NCI-H446 (cell line): ENCODE results near the gene L3MBTL3.
"Not testable (repeated sequence)": the region's sequence is repeated elsewhere in the genome, so short reads cannot be mapped to it uniquely, and the experiment has no call there.

Source experiments
- DNase-seq, 2 experiments: peaks; one replicate each; lab custom pipeline; 2025; lab: John Stamatoyannopoulos, UW

Gene L3MBTL3

GRCh38 chr6:130138909-130139242, 120.5 kb downstream of the L3MBTL3 start:
- no peak for DNase-seq

- DNase-seq: no peak
Measured at GRCh38 chr6:130140084-130140483, 121.7 kb downstream of the L3MBTL3 start.

- no peak for DNase-seq
Measured at GRCh38 chr6:130143709-130144108, 125.3 kb downstream of the L3MBTL3 start.

GRCh38 chr6:130147111-130147510, 128.7 kb downstream of the L3MBTL3 start:
- no peak for DNase-seq

- no peak for DNase-seq
Measured at GRCh38 chr6:130148181-130148580, 129.8 kb downstream of the L3MBTL3 start.

GRCh38 chr6:130149016-130149415, 130.6 kb downstream of the L3MBTL3 start:
- DNase-seq: not testable (repeated sequence)

GRCh38 chr6:130150906-130151305, 132.5 kb downstream of the L3MBTL3 start:
- no peak for DNase-seq

GRCh38 chr6:130152908-130153510, 134.6 kb downstream of the L3MBTL3 start:
- no peak for DNase-seq

GRCh38 chr6:130156908-130157307, 138.5 kb downstream of the L3MBTL3 start:
- no peak for DNase-seq

GRCh38 chr6:130158056-130158455, 139.7 kb downstream of the L3MBTL3 start:
- DNase-seq: no peak

GRCh38 chr6:130158548-130158947, 140.2 kb downstream of the L3MBTL3 start:
- no peak for DNase-seq

- peak in 1 of 2 experiments; percentile 3 for DNase-seq
Measured at GRCh38 chr6:130159956-130160355, 141.6 kb downstream of the L3MBTL3 start.

GRCh38 chr6:130161683-130162404, 143.5 kb downstream of the L3MBTL3 start:
- DNase-seq: no peak

GRCh38 chr6:130162421-130162820, 144.0 kb downstream of the L3MBTL3 start:
- DNase-seq: no peak

GRCh38 chr6:130163266-130163665, 144.9 kb downstream of the L3MBTL3 start:
- no peak for DNase-seq

GRCh38 chr6:130164251-130164650, 145.9 kb downstream of the L3MBTL3 start:
- no peak for DNase-seq

- no peak for DNase-seq
Measured at GRCh38 chr6:130167655-130168054, 149.3 kb downstream of the L3MBTL3 start.

- not testable (repeated sequence) for DNase-seq
Measured at GRCh38 chr6:130170160-130170559, 151.8 kb downstream of the L3MBTL3 start.

GRCh38 chr6:130173377-130174004, 155.1 kb downstream of the L3MBTL3 start:
- DNase-seq: not testable (repeated sequence)

- DNase-seq: no peak
Measured at GRCh38 chr6:130176378-130176777, 158.0 kb downstream of the L3MBTL3 start.

GRCh38 chr6:130178692-130179091, 160.3 kb downstream of the L3MBTL3 start:
- DNase-seq: no peak

GRCh38 chr6:130182466-130182865, 164.1 kb downstream of the L3MBTL3 start:
- no peak for DNase-seq
